ENCODE measurements around the gene FAF1.

Gene FAF1

DNA sequence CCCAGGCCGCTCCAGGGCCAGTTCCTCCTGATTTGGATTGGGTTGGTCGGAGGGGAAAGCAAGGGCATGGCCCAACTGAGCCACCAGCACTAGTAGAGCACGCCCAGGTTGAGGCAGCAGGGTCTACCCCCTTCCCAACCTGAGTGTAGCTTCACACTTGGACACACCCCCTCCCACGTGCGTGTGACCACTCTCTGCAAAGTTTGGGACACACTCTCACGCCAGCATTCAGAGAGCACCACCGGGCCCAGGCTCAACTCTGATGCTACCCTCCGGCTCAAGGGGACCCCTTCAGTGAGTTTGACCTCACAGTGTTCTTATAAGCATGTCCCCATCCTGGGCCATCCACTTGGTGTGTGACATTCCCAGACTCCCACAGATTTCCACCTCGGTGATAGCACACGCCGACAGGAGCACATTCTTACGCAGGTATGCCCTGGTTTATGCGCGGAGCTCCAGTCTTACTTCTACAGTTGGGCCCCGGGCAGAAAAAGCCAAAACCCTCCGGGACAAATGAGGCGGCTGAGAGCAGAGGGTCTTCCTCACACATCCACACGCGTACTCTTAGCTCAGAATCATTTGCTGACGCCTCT is 533.9 kb downstream of the FAF1 start:
- no peak for DNase-seq (ENCODE audit: low spot score)

DNA sequence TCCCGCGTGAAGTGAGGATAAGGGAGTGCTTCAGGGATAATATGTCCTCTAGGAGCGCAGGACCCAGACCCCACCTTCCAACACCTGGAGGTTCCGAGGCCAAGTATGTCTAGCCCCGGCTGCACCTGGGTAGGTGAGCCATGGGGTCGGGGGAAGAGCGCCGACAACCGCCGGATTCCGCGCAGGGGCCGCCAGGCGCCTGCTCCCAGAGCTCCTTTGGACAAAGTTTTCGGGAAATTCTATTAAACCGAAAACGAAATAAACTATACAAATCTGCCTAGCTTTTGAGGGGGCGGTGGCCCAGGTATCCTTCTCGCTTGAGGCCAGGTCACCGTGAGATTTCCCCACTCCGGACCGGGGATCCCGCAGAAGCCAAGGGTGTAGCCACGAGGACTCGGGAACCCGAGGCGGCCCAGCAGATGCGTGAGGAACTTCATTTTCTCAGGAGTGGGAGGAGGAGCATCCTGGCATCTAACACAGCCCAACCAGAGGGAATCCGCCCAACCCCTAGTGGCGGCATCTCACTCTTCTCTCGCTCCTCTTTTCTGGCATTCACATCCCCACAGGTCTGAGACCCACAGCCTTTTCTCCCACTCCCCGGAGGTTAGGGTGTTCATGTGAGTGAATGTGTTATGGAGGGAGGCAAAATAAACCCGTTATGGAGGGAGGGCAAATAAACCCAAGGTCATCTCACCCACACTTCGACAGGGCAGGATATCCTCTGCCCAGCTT is 534.5 kb downstream of the FAF1 start:
- peak; percentile 64 for DNase-seq (ENCODE audit: low spot score)

DNA sequence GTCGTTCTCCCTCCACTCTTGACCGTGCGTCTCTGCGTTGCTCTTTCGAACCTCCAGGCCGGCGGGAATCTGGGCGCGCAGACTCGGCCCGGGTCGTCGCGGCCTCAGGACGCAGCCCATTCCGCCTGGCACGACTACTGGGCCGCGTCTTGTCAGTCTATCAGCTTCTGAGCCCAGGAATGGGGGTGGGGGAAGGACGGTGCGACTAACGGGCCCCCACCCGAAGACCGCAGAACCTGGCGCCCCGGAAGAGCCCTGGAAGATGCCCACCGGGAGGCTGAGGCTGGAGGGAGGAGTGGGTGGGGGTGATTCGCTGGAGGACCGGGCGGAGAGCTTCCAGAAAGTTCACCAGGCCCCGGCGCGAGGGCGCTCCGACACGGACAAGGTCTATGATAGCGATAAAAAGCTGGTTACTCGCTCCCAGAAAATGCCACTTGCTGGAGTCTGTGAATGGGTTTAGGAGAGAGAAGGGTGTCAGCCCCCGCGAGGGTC is 535.1 kb downstream of the FAF1 start:
- DNase-seq (ENCODE audit: low spot score) = peak; percentile 64

- no peak for DNase-seq (ENCODE audit: low spot score)
These were observed 535.8 kb downstream of the FAF1 start for GRCh38 chr1:50424045-50424883.

DNA sequence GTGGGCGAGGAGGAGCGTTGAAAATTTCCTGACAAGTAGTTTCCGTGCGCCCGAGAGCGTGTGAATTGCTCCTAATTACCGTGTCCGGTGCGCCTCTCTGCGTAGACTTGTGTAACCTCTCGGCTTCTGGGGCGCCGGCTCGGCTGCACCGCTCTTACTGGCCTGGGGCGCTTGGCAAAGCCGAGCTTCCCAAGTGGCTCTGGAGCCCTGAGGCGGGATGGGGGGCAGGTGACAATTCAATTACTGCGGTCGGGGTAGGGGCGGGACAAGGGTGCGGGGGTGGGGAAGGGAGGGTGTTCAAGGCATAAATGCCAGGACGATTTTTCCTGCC is 536.4 kb downstream of the FAF1 start:
- DNase-seq (ENCODE audit: low spot score) = no peak

DNA sequence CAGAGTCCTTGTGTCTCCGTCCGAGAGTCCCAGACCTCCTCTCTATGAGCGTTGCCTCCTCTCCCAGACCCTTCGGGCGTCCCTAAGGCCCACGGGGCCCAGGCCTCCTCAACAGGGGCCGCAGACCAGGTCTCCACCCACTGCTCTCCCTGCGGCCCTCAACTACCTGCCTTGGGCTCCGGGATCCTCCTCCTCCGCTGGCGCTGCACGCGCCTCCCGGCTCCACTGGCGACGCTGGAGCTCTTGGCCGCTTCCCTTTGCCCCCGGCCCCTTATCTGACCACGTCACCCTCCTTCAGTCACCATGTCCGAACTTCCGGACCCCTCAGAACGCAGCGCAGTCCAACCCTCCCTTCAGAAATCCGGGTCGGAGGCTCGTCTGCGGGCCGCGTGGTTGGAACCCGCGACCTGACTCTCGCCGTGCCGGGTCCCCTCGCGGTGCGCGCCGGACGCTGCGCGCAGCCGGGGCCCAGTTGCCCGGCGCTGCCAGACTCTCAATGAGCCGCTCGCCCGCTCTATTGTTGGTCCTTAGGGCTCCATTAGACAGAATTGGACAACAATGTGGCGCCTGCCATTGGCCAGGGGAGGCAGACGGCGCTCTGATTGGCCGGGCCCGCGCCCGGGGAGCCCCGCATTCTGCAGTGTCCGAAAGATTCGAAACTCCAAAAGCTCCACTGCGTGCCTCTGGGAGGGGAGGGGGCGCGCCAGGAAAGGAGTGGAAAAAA is 537.0 kb downstream of the FAF1 start, which contains the start of gene DMRTA2:
TSS of gene DMRTA2 (minus strand) at position 498 of the 724 bp plus-strand sequence. CDS start 1,907 bp downstream, outside the sequence.
- peak; percentile 67 for DNase-seq (ENCODE audit: low spot score)

- DNase-seq (ENCODE audit: low spot score) = no peak
These were observed 537.5 kb downstream of the FAF1 start for GRCh38 chr1:50422675-50422945.

DNA sequence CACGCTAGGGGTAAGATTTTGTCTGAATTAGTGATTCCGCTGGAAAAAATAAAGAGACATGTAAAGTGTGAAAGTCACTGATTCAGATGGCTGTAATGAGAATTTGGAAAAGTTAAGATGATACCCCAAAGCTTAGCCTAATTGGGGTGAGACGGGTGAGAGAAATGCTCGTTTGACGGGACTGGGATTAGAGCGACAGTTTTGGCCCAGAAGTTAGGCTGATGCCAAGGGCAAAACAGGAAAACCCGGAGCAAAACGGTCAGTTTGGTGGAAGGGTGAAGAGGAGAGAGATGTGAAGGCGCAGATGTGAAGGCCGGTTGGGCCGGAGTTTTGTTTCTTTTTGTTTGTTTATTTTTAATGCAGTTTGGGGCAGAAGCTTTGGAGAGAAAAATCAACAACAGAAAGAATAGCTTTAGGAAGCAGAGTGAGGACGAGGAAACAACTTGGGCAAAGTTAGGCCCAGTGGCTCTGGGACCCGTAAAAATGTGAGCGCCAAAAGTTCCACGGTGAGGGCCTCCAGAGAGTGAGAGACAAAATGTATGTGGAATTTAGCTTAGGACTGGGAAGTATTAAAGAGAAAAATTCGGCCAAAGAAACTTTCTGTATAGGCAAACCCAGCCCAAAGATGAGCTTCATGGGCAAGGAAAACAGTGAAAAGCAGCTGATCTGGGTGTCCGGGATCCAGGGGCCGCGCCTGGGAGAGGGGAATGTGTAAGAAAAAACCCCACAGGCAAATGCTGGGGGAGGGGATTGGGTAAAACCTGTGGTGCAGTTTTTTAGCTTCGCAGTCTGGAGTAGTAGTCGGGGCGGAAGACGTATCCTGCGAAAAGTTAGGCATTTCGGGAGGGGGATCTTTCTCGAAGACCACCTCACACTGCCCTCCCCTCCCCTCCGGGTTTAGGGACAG is 538.0 kb downstream of the FAF1 start:
- DNase-seq (ENCODE audit: low spot score) = no peak

DNA sequence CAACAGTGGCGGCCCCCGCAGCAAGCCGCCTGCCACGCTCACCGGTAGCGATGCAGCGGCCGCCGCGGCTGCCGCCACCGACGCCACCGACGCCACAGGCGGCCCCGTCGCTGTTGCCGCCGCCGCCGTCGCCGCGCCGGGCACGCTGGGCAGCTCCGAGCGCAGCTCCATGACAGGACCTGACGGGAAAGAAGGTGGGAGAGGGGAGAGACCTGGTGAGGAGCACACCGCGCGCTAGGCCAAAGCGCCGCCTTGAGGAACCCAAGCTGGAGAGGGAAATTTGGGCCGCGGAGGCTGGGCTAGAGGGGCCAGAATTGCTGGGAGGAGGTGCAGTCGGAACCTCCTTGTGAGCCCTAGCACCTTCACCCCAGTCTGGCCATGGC is 538.7 kb downstream of the FAF1 start:
- no peak for DNase-seq (ENCODE audit: low spot score)

- no peak for DNase-seq (ENCODE audit: low spot score)
These were observed 539.2 kb downstream of the FAF1 start for GRCh38 chr1:50420689-50421365.

DNA sequence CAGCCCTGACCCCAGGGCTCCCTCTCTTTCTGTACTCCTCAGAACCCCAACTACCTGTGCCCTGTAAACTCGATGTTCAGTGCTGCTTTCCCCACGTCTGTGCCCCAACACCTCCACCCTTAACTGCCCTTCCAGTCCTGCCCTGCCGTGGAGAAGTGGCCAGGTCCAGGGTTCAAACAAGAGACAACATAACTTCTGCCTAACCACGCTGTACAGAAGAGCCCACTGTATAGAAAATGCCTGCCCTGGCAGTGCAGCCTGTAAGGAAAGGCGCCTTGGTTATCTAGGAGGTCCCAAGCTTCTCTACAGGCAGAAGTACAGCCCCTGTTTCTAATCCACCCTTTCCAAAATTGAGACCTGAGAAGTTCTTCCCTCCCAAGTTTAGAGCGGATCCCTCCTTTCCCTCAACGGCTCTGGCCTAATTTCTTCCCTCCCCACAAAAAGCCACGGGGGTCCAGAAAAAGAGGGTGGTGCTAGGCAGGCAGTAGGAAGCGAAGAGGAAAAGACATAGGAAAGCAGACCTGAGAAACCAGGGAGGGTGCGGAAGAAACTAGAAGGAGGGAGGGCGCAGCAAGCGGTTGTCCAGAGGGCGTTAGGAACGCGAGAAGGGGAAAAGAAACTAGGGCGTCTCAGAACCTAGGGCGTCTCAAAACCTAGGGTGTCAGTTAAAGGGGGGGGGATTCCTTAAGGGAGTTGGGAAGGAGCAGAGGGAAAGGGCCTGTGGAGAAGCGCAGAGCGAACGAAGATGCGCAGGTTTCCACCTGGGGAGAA is 540.0 kb downstream of the FAF1 start:
- DNase-seq (ENCODE audit: low spot score) = no peak

DNA sequence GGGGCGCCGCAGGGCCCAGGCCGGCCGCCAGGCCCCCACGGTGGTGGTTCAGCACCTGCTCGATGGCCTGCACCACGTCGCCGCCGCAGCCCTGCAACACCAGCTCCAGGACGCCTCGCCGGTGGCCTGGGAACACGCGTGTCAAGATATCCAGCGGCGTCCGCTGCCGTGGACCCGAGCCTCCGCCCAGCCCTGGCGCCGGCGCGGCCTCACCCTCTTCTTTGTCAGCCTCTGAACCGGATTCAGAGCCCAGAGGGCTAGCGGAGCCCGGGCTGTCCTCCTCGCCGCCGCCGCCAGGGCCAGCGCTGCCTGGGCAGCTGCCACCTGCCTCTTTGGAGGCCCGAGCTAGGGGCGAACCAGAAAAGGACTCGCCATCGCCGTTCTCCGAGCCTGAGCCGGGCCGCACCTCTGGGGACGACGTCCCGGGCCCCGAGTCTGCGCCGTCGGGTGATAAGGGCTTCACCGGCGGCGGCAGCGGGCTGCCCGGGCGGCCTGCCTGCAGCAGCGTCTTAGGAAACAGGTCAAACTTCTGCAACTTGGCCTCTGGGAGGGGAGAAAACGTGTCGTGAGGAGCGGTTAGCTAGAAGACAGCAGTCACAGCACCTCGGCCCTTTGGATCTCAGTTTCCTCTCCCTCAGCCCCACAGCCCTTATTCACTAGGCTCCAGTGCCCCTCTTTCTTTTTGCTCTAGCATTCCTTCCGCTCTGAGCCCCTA is 540.7 kb downstream of the FAF1 start:
- DNase-seq (ENCODE audit: low spot score) = no peak

DNA sequence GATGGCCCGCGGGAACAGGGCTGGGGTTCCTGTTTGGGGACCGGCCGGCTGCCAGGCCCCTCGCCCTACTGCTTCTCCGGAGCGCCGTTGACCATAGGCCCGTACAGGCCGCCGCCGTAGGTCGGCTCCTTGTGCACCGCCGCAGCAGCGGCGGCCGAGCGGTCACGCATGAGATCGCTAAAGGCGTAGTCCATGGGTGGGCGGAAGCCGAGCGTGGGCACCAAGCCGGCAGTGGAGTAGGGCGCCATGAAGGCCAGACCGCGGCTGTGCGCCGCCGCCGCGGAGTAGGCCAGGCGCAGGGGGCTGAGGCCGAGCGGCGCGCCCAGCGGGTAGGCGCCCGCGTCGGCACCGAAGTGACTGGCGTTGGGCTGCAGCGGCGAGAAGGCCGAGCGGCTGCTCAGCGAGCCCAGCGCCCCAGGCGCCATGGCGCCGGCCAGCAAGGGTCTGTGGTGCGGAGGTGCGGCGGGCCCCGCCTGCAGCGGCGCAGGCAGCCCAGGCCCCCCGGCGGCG is 541.4 kb downstream of the FAF1 start:
- DNase-seq (ENCODE audit: low spot score) = no peak

GRCh38 chr1:50417946-50418599 is 542.0 kb downstream of the FAF1 start:
- DNase-seq (ENCODE audit: low spot score) = no peak

- DNase-seq (ENCODE audit: low spot score) = no peak
These were observed 542.6 kb downstream of the FAF1 start for GRCh38 chr1:50417507-50417906.

- no peak for DNase-seq (ENCODE audit: low spot score)
These were observed 543.3 kb downstream of the FAF1 start for GRCh38 chr1:50416553-50417453.

DNA sequence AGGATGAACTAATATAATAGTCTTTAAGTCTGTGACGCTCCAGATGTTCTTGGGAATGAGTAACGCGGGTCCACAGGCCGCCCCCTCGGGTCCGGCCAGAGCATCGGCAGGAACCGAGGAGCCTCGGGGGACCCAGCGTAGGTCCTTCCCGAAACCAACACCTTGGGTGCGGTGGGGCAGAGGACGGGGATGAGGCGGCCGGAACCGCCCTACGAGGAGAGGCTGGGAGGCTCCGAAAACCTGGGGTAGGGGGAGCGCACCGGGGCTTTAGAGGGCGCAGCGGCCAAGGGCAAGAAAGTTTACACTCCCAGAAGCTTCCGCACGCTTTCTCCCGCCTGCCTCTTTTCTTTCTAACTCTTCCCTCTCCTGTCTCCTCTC is 543.9 kb downstream of the FAF1 start:
- DNase-seq (ENCODE audit: low spot score) = no peak

Measured in left forelimb (tissue), 1 donor.